OCI-LY1 (cell line): ENCODE results near the gene EMP3.

Experiments
- EZH2 ChIP-seq: fragments of 200-600 bp; sonication (generic), shearing (Covaris generic); IDR thresholded peaks from 2 replicates; pipeline ENCODE4 v1.8.0; 2017; ENCODE audit warnings: borderline replicate concordance, mixed run types, mild to moderate bottlenecking, antibody characterized with exemption, low read length, moderate library complexity, mixed read lengths
- TF ChIP-seq, protein P1 (sequence below): fragments of 200-600 bp; sonication (generic), shearing (Covaris generic); IDR thresholded peaks from 2 replicates; pipeline ENCODE4 v1.5.1; 2017; ENCODE audit warnings: mild to moderate bottlenecking, antibody characterized with exemption, low read length, moderate library complexity, mixed read lengths

DNA sequence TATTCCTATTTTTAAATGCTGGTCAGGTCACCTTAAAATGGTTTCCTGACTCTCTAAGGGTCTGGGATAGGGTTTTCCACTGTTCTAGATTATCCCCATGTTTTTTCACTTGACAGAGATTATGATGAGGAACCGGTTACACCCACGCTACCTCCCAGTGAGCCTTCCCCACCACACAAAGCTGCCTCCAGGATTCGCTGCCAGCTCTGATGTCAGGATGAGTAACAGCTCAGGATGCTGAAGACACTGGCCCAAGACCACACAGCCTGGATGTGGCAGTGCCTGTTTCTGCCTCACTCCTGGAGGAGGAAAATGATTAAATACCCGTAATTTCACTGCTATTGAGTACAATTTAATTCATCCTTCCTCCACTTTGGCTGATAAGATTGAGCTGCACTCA lies 32.6 kb upstream of the EMP3 start:
- TF ChIP-seq, protein P1, sequence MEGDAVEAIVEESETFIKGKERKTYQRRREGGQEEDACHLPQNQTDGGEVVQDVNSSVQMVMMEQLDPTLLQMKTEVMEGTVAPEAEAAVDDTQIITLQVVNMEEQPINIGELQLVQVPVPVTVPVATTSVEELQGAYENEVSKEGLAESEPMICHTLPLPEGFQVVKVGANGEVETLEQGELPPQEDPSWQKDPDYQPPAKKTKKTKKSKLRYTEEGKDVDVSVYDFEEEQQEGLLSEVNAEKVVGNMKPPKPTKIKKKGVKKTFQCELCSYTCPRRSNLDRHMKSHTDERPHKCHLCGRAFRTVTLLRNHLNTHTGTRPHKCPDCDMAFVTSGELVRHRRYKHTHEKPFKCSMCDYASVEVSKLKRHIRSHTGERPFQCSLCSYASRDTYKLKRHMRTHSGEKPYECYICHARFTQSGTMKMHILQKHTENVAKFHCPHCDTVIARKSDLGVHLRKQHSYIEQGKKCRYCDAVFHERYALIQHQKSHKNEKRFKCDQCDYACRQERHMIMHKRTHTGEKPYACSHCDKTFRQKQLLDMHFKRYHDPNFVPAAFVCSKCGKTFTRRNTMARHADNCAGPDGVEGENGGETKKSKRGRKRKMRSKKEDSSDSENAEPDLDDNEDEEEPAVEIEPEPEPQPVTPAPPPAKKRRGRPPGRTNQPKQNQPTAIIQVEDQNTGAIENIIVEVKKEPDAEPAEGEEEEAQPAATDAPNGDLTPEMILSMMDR: no peak
- TF ChIP-seq EZH2: no peak
